Fibroblast of peridontal ligament (primary cell): Measurements from ENCODE around the gene SLC1A3.
A peak's percentile ranks its signal among the peaks of the same experiment; 100 is the strongest.
"Not testable (repeated sequence)": the region's sequence is repeated elsewhere in the genome, so short reads cannot be mapped to it uniquely, and the experiment has no call there.

Source experiments
- DNase-seq: peaks from one replicate; pipeline ENCODE4 v3.0.0-alpha.2; 2010; ENCODE audit errors: extremely low read depth

The SLC1A3 gene

GRCh38 chr5:36630201-36631145, 24.1 kb downstream of the SLC1A3 start:
- no peak for DNase-seq

DNA sequence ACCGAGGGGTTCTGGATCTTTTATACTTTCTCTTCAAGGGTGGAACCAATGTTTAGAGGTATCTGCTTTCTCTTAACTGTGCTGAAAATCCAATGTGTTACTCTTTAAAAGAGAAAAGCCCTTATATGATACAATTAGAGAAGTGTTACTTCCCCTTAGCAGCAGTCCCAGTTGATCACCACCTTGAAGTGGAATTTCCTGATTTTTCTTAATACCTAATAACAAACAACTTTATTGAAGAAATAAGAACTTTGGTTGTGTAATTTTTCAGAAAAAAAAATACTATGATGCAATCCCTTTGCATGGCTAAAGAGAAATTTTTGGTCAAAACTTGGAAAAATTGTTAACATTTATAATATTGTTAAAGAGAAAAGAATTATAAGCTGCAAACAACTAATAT, 24.7 kb downstream of the SLC1A3 start:
- DNase-seq: no peak

- DNase-seq: no peak
Observed at GRCh38 chr5:36631620-36632362, 25.4 kb downstream of the SLC1A3 start.

- no peak for DNase-seq
Observed at GRCh38 chr5:36632363-36632664, 25.9 kb downstream of the SLC1A3 start.

DNA sequence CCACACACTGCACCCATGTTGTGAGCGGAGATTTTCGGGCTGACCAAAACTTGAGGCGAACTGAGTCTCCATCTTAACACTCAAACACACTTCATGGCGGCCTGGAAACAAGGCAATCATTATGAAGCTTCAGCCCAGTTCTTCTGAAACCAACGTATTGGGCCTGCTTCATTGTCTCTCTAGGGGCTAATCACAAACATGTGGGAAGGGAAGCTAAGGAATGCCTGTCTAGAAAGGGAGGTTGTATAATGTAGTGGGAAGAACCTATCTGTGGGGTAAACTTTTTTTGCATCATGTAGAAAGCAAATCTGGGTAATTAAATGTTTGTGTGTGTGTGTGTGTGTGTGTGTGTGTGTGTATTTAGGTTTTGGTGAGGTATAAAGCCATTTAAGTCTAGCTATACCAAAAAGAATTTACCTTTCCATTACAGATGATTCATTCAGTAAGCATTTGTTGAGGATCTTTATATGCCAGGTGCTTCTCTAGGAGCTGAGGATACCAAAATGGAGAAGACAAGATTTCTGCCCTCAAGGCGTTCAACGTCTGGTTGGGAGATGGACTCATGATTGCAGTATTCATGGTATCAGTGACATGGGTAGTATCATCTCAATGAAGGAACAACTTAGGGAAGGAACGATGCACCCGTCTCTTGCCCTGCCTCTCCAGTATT, 29.4 kb downstream of the SLC1A3 start:
- no peak for DNase-seq

DNA sequence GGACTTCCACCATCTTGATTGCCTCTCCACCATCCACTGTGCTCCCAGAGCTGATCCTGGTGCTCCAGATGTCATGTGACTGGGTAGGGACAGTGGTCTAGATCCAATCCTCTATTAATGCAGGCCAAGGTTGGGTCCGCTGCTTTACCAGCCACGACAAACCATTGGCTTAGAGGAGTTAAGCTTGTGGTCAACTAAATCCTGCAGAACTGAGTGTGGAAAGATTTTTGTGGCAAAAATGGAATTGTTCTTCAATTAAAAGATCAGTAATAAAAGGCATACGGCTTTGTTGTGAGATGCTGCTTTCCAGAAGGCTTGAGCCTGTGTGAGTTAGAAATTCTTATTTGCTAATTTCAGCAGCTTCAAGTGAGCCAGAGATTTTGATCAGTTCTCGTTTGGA, 30.7 kb downstream of the SLC1A3 start:
- DNase-seq: no peak

DNA sequence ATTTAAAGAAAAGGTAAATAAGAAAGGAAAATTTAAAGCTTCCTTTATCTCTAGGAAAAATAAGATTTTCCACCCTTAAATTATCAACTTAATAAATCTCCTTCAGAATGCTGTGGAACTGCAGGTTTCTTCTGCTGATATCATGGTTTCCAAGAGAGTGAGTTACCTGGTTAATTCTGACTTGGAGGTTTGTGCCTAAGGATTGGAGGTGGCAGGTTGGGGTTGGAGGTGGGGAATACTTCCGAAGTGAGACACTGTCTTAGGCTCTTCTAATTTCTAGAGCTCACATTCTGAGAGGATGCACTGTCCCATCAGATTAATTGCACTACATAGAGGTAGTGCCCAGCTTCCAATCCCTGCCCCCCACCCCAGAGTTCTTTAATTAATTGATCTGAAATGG, 31.1 kb downstream of the SLC1A3 start:
- DNase-seq: no peak

DNA sequence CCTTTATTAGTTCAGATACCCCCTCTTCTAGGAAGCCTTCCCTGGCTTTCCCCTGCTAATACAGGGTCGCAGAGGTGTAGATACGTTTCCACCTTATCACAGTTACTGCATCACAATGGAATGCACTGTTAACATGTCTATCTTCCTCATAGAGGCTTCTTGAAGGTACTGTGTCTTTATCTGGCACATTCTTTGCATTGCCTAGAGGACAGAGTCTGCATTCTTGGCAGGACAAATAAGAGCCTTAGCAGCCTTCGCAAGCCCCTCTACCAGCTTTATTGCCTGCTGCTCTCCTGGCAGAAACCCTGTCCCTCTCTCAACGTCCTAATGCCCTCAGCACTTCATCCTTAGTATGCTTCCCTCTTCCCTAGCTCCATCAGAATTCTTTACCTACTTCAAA, 31.6 kb downstream of the SLC1A3 start:
- no peak for DNase-seq

DNA sequence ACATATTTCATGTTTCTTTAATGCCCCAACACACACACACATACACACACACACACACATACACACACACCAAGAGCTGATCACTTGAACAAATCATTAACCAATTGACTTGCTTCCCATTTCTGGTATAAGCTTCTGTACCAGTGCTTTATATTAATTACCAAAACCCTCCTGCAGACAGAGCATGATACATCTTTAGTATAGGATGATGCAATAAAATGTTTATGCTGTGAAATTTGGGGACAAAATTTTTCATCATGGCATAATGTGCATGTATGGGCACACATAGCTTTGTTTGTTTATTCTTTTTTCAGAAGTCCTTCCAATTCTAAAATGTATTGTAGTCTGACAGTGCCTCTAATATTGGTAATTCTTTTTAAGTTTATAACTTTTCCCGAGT, 34.5 kb downstream of the SLC1A3 start:
- DNase-seq: no peak

GRCh38 chr5:36641431-36641830, 35.0 kb downstream of the SLC1A3 start:
- DNase-seq: no peak

DNA sequence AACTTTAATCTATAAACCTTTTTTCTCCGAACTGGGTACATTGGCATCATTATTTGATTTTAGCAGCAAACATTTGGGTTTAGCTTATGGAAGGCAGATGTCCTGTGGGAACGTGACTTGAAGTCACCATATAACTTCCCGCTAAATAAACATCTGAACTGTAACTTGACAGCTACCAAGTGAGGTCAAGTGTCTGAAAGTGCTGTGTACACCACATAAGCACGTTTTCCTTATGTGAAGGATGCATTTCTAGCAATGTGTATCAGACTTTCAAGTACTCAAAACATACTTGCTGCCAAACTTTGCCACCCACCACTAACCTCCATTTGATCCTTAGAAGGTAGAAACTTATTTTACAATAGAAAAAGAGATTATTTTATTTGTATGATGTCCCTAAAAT, 35.7 kb downstream of the SLC1A3 start:
- no peak for DNase-seq

DNA sequence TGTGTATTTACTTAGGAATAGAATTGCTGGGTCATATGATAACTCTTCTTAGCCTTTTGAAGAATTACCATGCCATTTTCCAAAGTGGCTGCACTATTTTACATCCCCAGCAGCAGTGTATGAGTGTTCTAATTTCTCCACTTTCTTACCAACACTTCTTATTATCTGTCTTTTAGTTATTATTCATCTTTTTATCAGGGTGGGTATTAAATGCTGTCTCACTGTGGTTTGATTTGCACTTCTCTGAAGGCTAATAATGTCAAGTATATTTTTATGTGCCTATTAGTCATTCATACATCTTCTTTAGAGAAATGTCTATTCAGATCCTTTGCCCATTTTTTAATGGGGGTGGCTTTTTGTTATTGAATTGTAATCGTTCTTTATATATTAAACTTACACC, 36.8 kb downstream of the SLC1A3 start:
- DNase-seq: no peak

DNA sequence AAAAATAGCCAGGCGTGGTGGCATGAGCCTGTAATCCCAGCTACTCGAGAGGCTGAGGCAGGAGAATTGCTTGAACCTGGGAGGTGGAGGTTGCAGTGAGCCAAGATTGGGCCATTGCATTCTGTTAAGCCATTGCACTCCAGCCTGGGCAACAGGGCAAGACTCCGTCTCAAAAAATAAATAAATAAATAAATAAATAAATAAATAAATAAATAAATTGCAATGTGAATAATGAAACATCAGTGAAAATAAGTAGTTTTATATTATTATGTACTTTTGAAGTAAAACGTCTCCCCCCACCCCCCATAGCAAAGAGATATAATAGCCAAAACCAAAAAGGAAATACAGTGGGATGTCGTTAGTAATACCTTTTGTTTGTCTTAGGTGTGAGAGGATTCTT, 37.4 kb downstream of the SLC1A3 start:
- not testable (repeated sequence) for DNase-seq

DNA sequence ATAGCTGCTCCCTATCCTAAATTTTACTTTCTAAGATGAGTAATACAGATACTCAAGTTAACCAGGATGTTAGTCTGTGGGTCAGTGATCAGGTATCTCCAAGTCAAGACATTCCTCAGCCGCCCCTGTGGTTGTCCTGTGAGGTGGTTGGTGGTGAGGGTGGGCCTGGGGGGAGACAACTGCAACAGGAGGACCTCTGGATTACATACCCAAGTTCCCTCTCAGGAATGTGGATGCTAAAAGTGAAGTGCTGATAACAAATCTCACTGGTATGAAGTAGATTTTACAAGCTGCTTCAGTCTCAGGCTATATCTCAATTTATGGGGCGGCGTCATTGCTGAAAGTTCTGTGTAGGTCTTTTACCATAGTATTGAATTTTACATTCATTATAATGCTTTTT, 38.3 kb downstream of the SLC1A3 start:
- DNase-seq: no peak

GRCh38 chr5:36646100-36646499, 39.7 kb downstream of the SLC1A3 start:
- DNase-seq: no peak

DNA sequence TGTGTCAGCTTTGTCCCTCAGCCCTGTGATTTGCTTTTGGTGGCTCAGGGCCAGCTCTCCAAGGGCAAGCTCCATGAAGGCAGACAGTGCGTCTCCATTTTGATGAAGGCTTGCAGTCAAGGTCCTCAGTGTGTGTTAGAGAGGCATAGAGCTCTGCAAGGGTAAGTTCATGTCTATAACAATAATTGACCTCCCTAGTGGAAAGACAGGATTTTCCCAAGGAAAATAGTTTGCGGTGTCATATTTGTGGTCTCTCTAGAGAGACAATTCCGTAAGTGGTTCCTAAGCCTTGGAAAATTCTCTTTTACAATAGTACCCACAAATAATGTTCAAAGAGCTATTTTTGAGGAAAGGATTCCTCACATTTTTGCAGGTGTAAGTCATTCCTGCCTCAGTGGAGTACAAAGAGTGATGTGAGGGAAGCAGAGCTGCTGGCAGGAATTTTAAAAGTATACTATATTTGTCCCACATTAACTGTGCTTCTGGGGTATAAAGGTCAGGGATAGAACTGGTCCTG, 40.2 kb downstream of the SLC1A3 start:
- no peak for DNase-seq

DNA sequence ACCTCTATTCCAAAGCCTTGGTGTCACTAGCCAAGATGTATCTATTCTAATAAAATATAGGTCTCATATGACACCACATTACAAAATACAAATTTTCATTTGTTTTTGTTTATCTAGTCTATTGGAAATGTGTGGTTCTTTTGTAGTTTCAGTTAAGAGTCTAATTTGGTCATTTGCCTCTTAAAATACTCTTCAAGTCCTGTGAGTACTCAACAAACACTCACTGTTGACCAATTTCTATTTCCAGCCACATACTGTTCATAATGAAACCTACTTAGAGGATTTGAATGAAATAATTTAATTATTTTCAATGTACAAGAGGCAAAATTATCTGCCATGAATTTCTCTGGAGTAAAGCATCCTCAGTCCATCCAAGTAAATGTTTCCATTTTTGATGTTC, 40.6 kb downstream of the SLC1A3 start:
- DNase-seq: no peak

DNA sequence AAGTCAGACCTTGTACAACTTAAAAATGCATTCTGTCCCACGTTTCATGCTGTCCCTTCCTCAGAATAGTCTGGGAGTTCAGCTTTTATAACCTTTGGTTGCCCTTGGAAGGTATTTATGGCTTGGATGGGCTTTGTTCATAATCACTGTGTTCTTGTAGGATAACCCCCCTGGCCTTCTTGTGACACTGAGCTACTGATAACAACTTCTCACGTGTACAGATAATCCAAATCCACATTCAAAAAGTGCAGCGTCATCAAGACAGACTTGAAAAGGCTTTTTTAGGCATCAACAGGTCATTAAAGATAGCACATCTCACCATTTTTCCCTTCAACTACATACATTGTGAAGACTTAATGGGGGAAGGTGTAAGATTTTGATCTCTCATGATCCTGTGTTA, 42.0 kb downstream of the SLC1A3 start:
- DNase-seq: no peak

DNA sequence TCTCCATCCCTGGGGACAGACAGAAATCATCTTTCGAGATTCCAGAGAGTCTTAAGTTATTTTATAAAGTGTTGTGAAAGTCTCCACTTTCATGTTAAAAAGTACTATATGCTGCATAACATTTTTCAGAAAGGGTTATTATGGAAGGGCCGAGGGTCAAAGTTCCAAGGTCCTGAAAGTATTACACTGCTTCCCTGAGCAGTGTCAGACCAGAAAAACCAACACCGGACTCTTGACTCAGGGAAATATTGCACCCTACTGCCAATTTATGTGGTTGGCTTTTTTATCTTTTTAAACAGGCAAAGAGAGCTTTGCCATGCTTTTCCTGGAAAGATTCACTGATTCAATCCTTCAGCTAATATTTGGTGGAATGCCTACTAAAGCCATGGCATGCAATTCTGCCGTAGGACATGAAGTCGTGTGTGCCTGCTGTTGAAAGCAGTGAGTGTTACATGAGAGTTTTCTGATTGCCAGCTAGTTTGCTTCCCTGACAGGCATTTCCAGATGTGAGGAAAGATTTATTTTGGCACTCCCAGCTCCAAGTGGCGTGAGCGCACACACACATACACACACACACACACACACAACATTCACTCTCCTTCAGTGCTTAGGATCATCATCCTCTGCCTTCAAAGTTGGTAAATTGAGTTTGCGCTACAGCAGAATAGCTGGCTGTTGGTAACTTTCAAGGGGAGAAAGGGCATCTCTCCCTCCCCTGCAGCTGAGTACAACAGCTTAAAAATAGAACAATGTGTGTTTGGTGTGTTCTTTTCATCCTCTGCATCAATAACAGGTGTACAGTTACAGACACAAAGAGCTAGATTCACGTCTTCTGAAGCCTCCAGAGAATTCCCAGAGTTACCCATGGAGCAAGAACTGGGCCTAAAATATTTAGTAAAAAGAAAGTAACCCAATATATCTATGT, 45.6 kb downstream of the SLC1A3 start:
- DNase-seq: peak; percentile 61

- DNase-seq: no peak
Observed at GRCh38 chr5:36653044-36653705, 46.8 kb downstream of the SLC1A3 start.

GRCh38 chr5:36654564-36654963, 48.2 kb downstream of the SLC1A3 start:
- no peak for DNase-seq
